Suprapubic skin (tissue), 4 donors: ENCODE measurements around the gene FCRL2.

Experiments
- EP300 ChIP-seq: sonication (generic); formaldehyde crosslinking; IDR thresholded peaks from one replicate; pipeline ENCODE4 v1.6.1; 2017; ENCODE audit warnings: antibody characterized with exemption
- POLR2A ChIP-seq, 2 donors: fragments of 450-650 bp; IDR thresholded peaks; one replicate each; pipeline ENCODE4 v1.6.1; 2017; ENCODE audit warnings: antibody characterized with exemption in 2 of 2, mild to moderate bottlenecking in 2 of 2, moderate library complexity in 2 of 2
- POLR2AphosphoS5 ChIP-seq, 3 donors: sonication (generic); formaldehyde crosslinking; IDR thresholded peaks; one replicate each; pipeline ENCODE4 v1.6.1; 2017; ENCODE audit warnings: antibody characterized with exemption in 3 of 3
- TF ChIP-seq, protein P1 (sequence below), 2 donors: fragments of 200-600 bp in 1 of 2; fragments of 450-650 bp in 1 of 2; sonication (generic) in 1 of 2; IDR thresholded peaks; one replicate each; pipeline ENCODE4 v1.5.1; 2016 to 2019; ENCODE audit warnings: antibody characterized with exemption in 2 of 2, mild to moderate bottlenecking in 1 of 2, moderate library complexity in 1 of 2

GRCh38 chr1:157773493-157774350 is 3.2 kb downstream of the FCRL2 start:
- no peak for TF ChIP-seq POLR2A (IDR thresholded peaks at IDR 0.05)
- TF ChIP-seq, protein P1, sequence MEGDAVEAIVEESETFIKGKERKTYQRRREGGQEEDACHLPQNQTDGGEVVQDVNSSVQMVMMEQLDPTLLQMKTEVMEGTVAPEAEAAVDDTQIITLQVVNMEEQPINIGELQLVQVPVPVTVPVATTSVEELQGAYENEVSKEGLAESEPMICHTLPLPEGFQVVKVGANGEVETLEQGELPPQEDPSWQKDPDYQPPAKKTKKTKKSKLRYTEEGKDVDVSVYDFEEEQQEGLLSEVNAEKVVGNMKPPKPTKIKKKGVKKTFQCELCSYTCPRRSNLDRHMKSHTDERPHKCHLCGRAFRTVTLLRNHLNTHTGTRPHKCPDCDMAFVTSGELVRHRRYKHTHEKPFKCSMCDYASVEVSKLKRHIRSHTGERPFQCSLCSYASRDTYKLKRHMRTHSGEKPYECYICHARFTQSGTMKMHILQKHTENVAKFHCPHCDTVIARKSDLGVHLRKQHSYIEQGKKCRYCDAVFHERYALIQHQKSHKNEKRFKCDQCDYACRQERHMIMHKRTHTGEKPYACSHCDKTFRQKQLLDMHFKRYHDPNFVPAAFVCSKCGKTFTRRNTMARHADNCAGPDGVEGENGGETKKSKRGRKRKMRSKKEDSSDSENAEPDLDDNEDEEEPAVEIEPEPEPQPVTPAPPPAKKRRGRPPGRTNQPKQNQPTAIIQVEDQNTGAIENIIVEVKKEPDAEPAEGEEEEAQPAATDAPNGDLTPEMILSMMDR (IDR thresholded peaks at IDR 0.05): no peak
- no peak for TF ChIP-seq EP300
- no peak for TF ChIP-seq POLR2AphosphoS5 (IDR thresholded peaks at IDR 0.05)
